ENCODE data around the gene SNRPB2.

DNA sequence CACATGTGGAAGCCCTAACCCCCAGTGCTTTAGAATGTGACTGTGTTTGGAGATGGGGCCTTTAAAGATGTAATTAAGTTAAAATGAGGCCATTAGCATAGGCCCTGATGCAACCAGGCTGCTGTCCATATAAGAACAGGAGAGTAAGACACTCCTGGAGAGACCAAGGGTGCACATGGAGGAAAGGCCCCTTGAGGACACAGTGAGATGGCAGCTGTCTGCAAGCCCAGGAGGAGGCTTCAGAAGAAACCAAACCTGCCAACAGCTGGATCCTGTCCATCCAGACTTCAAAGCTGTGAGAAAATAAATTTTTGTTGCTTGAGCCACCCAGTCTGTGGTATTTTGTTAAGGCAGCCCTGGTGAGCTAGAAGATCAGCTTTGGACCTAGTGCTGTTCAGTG lies 16.8 kb upstream of the SNRPB2 start:
- TF ChIP-seq, protein P1, sequence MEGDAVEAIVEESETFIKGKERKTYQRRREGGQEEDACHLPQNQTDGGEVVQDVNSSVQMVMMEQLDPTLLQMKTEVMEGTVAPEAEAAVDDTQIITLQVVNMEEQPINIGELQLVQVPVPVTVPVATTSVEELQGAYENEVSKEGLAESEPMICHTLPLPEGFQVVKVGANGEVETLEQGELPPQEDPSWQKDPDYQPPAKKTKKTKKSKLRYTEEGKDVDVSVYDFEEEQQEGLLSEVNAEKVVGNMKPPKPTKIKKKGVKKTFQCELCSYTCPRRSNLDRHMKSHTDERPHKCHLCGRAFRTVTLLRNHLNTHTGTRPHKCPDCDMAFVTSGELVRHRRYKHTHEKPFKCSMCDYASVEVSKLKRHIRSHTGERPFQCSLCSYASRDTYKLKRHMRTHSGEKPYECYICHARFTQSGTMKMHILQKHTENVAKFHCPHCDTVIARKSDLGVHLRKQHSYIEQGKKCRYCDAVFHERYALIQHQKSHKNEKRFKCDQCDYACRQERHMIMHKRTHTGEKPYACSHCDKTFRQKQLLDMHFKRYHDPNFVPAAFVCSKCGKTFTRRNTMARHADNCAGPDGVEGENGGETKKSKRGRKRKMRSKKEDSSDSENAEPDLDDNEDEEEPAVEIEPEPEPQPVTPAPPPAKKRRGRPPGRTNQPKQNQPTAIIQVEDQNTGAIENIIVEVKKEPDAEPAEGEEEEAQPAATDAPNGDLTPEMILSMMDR (IDR thresholded peaks at IDR 0.05): no peak
- TF ChIP-seq POLR2A (IDR thresholded peaks at IDR 0.05): no peak
- no peak for TF ChIP-seq EP300 (IDR thresholded peaks at IDR 0.05)

Data from upper lobe of left lung (tissue), 4 donors.